Ovary (tissue), 10 donors: Measurements from ENCODE around the gene SLC22A12. TPM values are rescaled to one million over a fixed set of nuclear protein-coding genes. Genes with fewer than 3 reads are reported as not detected.

ENCODE experiments used
- DNase-seq, 5 donors: peaks; one replicate each; pipeline ENCODE4 v3.0.0-alpha.2; 2019 to 2020
- H3K27ac ChIP-seq, 2 donors: fragments of 200-600 bp; one replicate each; pipeline versions ENCODE4 v1.5.1 to v1.8.0; 2019 to 2022
- H3K27me3 ChIP-seq: fragments of 200-600 bp; one replicate; pipeline ENCODE4 v1.8.0; 2022
- H3K36me3 ChIP-seq: fragments of 200-600 bp; sonication (generic); one replicate; pipeline ENCODE4 v1.5.1; 2019
- H3K4me1 ChIP-seq: one replicate; pipeline ENCODE4 v1.8.1; 2013; ENCODE audit warnings: mild to moderate bottlenecking, moderate library complexity; ENCODE audit not compliant: insufficient read depth
- H3K4me3 ChIP-seq: fragments of 200-600 bp; sonication (generic); one replicate; pipeline ENCODE4 v1.5.1; 2017
- H3K9me3 ChIP-seq, 2 donors: fragments of 200-600 bp in 1 of 2; sonication (generic) in 1 of 2; one replicate each; pipeline versions ENCODE4 v1.5.1 to v1.8.1; 2013 to 2019; ENCODE audit warnings: mild to moderate bottlenecking in 1 of 2, moderate library complexity in 1 of 2
- CTCF ChIP-seq, 3 donors: fragments of 450-650 bp in 2 of 3; fragments of 200-600 bp in 1 of 3; IDR thresholded peaks; one replicate each; pipeline versions ENCODE4 v1.5.1 to v1.8.0; 2016 to 2022; ENCODE audit warnings: antibody characterized with exemption in 3 of 3, mild to moderate bottlenecking in 1 of 3
- EP300 ChIP-seq: sonication (generic); formaldehyde crosslinking; IDR thresholded peaks from one replicate; pipeline ENCODE4 v1.6.1; 2017; ENCODE audit warnings: antibody characterized with exemption
- POLR2A ChIP-seq: fragments of 450-650 bp; IDR thresholded peaks from one replicate; pipeline ENCODE4 v1.6.1; 2017; ENCODE audit warnings: antibody characterized with exemption, mild to moderate bottlenecking, moderate library complexity
- WGBS, 3 donors: extraction: QIAGEN DNeasy Blood & Tissue Kit in 1 of 3; methylation state at CpG; one replicate each; pipeline versions ENCODE4 v1.1.5 to v1.1.7; 2013 to 2017; 5-methylcytosine and 5-hydroxymethylcytosine counted together
- intact Hi-C, 4 donors: fragments of 100-400 bp; cut with DNase I; formaldehyde crosslinking; loops; one replicate each; pipeline versions ENCODE4 v1.11.0 to v1.15.1; 2022 to 2023
- long read RNA-seq, 3 donors: library from polyadenylated mRNA in 2 of 3; unstranded in 2 of 3; transcript quantifications; one replicate each; pipeline ENCODE4 v2.0.0 and lab custom pipeline, GENCODE V29; 2021 to 2026
- polyA plus RNA-seq, 2 donors: library from polyadenylated mRNA; stranded (reverse); fragments of 200-250 nt in 1 of 2; fragments of 350-450 nt in 1 of 2; fragmentation: Illumina TruSeq in 1 of 2; extraction: RNeasy Lipid Tissue Mini Kit (QIAGEN cat#74804) in 1 of 2; gene quantifications; one replicate each; pipeline ENCODE4 v1.2.3, GENCODE V29; 2013 to 2014
- total RNA-seq, 7 donors: library from RNA; depleted of rRNA in 2 of 7; stranded (reverse); fragments of >200 nt in 2 of 7; fragmentation: NEBNext Ultra II Directional in 3 of 7; extraction: Animal tissue kit (Norgen Biotek cat#: 25700) in 3 of 7; gene quantifications; one replicate each; pipeline versions ENCODE4 v1.1.0 to v1.2.4, GENCODE V29; 2016 to 2023
- donor health status: DM: no; HTN: no; CAD: no; lungs with moderate emphysema.
- donor health status: DM: no; HTN: no; CAD: no.
- donor health status: Bipolar disorder and iron deficiency.
- donor health status: DM: yes; HTN: yes; CAD: no.
- donor health status: DM: no; HTN: no; CAD: no.
- donor health status: DM: yes; HTN: yes; CAD: no.

Gene SLC22A12
- total RNA-seq (not detected), polyA plus RNA-seq (not detected)
- long read RNA-seq, donor 1, result 0 reads
- long read RNA-seq, donor 2, result 0 reads
- long read RNA-seq, donor 3, result 0 reads

- H3K27ac ChIP-seq, result no peak within 1 kb of the TSS
- WGBS, 3 donors, result 73 to 77% (median 75%) methylated on average over 13 to 14 of the region's 14 CpGs
- no peaks in the 10 kb centered on the region for H3K4me1 ChIP-seq
- H3K9me3 ChIP-seq, result no peaks in the 10 kb centered on the region
- H3K27me3 ChIP-seq, result no peaks in the 10 kb centered on the region
- intact Hi-C loops, result no loop called here
- DNase-seq, result peak in 1 of 5 donors; percentile 9
- no peaks in the 10 kb centered on the region for H3K36me3 ChIP-seq
- H3K4me3 ChIP-seq, result no peak within 1 kb of the TSS
- TF ChIP-seq POLR2A (no peak), EP300 (no peak), CTCF (IDR thresholded peaks at IDR 0.05) (no peak)
Measured at GRCh38 chr11:64590763-64591221, at the start of gene SLC22A12. TSS of gene SLC22A12 (plus strand) at chr11:64591220. CDS start at chr11:64591557, 337 bp downstream.

GRCh38 chr11:64542172-64543125 is 48.6 kb upstream of the SLC22A12 start:
- Histone ChIP-seq H3K27me3 (no peaks in the 10 kb centered on the region), H3K27ac (no peak overlapping the region), H3K4me3 (no peak overlapping the region), H3K9me3 (no peaks in the 10 kb centered on the region), H3K36me3 (no peaks in the 10 kb centered on the region), H3K4me1 (no peaks in the 10 kb centered on the region)
- no peak for DNase-seq
- intact Hi-C loops, result no loop called here
- TF ChIP-seq CTCF (IDR thresholded peaks at IDR 0.05) (no peak), POLR2A (no peak), EP300 (no peak)
- WGBS, 3 donors, result 79 to 84% (median 80%) methylated on average over 35 of the region's 35 CpGs

GRCh38 chr11:64543818-64544217 is 47.2 kb upstream of the SLC22A12 start:
- H3K4me1 ChIP-seq, result no peaks in the 10 kb centered on the region
- H3K36me3 ChIP-seq, result no peaks in the 10 kb centered on the region
- no peaks in the 10 kb centered on the region for H3K27me3 ChIP-seq
- intact Hi-C loops, result no loop called here
- H3K9me3 ChIP-seq, result no peaks in the 10 kb centered on the region
- H3K27ac ChIP-seq, result no peak overlapping the region
- TF ChIP-seq EP300 (no peak), POLR2A (no peak), CTCF (IDR thresholded peaks at IDR 0.05) (no peak)
- H3K4me3 ChIP-seq, result no peak overlapping the region
- DNase-seq, result no peak

- H3K9me3 ChIP-seq, result no peaks in the 10 kb centered on the region
- intact Hi-C loops, result no loop called here
- H3K36me3 ChIP-seq, result no peaks in the 10 kb centered on the region
- no peak for TF ChIP-seq POLR2A
- TF ChIP-seq EP300, result no peak
- TF ChIP-seq CTCF (IDR thresholded peaks at IDR 0.05), result no peak
- no peak overlapping the region for H3K4me3 ChIP-seq
- H3K4me1 ChIP-seq, result no peaks in the 10 kb centered on the region
- DNase-seq, result no peak
- H3K27ac ChIP-seq, result no peak overlapping the region
- 86 to 93% (median 89%) methylated on average over 2 of the region's 2 CpGs for WGBS, 3 donors
- no peaks in the 10 kb centered on the region for H3K27me3 ChIP-seq
Measured at GRCh38 chr11:64544616-64545296, 46.3 kb upstream of the SLC22A12 start.
